GM19025 (cell line): Measurements from ENCODE around the gene L1CAM.

ENCODE experiments used
- ATAC-seq: cut with Tn5 transposase; IDR thresholded peaks from one replicate; pipeline ENCODE4 v1.9.1; 2021; ENCODE audit warnings: mild to moderate bottlenecking, low read depth, moderate library complexity; ENCODE audit not compliant: unreplicated experiment

The L1CAM gene

GRCh38 chrX:153812220-153812619, 73.8 kb downstream of the L1CAM start:
- ATAC-seq = no peak
